ENCODE results near the gene ABHD1. TPM values are rescaled to one million over a fixed set of nuclear protein-coding genes. Genes with fewer than 3 reads are reported as not detected.

The ABHD1 gene
- total and polyA plus RNA-seq, 2 donors from 2014 or later, result 0.69 to 2.9 TPM

- H3K9me3 ChIP-seq (ENCODE audit: control insufficient read depth in 2 of 3, insufficient read depth in 1 of 3, low read length in 3 of 3), result no peaks in the 10 kb centered on the region
- DNase-seq (peak in 1 of 5 donors; percentile 51), FAIRE-seq (no peak)
- TF ChIP-seq CTCF (IDR thresholded peaks at IDR 0.05; ENCODE audit: borderline replicate concordance, extremely low read depth, insufficient read depth), result no peak
- no peak overlapping the region for H3K9ac ChIP-seq (ENCODE audit: low read length in 3 of 3)
- H3K4me1 ChIP-seq (ENCODE audit: control insufficient read depth in 2 of 3, insufficient read depth in 2 of 3, low read depth in 1 of 3, low read length in 3 of 3), result peaks cover 0 to 11% (median 7%) of the 10 kb centered on the region in 3 donors
- H3K4me3 ChIP-seq (ENCODE audit: low read length in 3 of 3), result no peak overlapping the region
- H3K27ac ChIP-seq (ENCODE audit: low read depth in 2 of 2, low read length in 2 of 2), result no peak overlapping the region
- H3K27me3 ChIP-seq (ENCODE audit: control insufficient read depth, insufficient read depth, low read length), result no peaks in the 10 kb centered on the region
- peaks cover 2 to 13% (median 6%) of the 10 kb centered on the region in 3 donors for H3K36me3 ChIP-seq (ENCODE audit: control insufficient read depth in 2 of 3, insufficient read depth in 3 of 3, low read length in 3 of 3)
- intact Hi-C loops (cut with DNase I), result no loop called here
Observed at GRCh38 chr2:27130396-27130795, 6.8 kb downstream of the ABHD1 start.

- Histone ChIP-seq H3K27me3 (ENCODE audit: control insufficient read depth, insufficient read depth, low read length) (no peaks in the 10 kb centered on the region), H3K9me3 (ENCODE audit: control insufficient read depth in 2 of 3, insufficient read depth in 1 of 3, low read length in 3 of 3) (no peaks in the 10 kb centered on the region), H3K9ac (ENCODE audit: low read length in 3 of 3) (no peak overlapping the region), H3K4me1 (ENCODE audit: control insufficient read depth in 2 of 3, insufficient read depth in 2 of 3, low read depth in 1 of 3, low read length in 3 of 3) (peaks cover 0 to 11% (median 7%) of the 10 kb centered on the region in 3 donors), H3K27ac (ENCODE audit: low read depth in 2 of 2, low read length in 2 of 2) (no peak overlapping the region), H3K36me3 (ENCODE audit: control insufficient read depth in 2 of 3, insufficient read depth in 3 of 3, low read length in 3 of 3) (peaks cover 2 to 13% (median 6%) of the 10 kb centered on the region in 3 donors), H3K4me3 (ENCODE audit: low read length in 3 of 3) (no peak overlapping the region)
- FAIRE-seq (no peak), DNase-seq (peak in 1 of 5 donors; percentile 47)
- TF ChIP-seq CTCF (IDR thresholded peaks at IDR 0.05; ENCODE audit: borderline replicate concordance, extremely low read depth, insufficient read depth), result no peak
- intact Hi-C loops (cut with DNase I), result no loop called here
Observed at GRCh38 chr2:27131429-27131828, 7.8 kb downstream of the ABHD1 start.

- TF ChIP-seq CTCF (IDR thresholded peaks at IDR 0.05; ENCODE audit: borderline replicate concordance, extremely low read depth, insufficient read depth), result no peak
- DNase-seq (peak in 1 of 5 donors; percentile 53), FAIRE-seq (no peak)
- H3K4me1 ChIP-seq (ENCODE audit: control insufficient read depth in 2 of 3, insufficient read depth in 2 of 3, low read depth in 1 of 3, low read length in 3 of 3), result peaks cover 0 to 11% (median 7%) of the 10 kb centered on the region in 3 donors
- H3K9ac ChIP-seq (ENCODE audit: low read length in 3 of 3), result peak overlapping the region; percentile 19 to 75 (median 74)
- H3K9me3 ChIP-seq (ENCODE audit: control insufficient read depth in 2 of 3, insufficient read depth in 1 of 3, low read length in 3 of 3), result no peaks in the 10 kb centered on the region
- no peak overlapping the region for H3K27ac ChIP-seq (ENCODE audit: low read depth in 2 of 2, low read length in 2 of 2)
- H3K36me3 ChIP-seq (ENCODE audit: control insufficient read depth in 2 of 3, insufficient read depth in 3 of 3, low read length in 3 of 3), result peaks cover 2 to 13% (median 6%) of the 10 kb centered on the region in 3 donors
- intact Hi-C loops (cut with DNase I), result no loop called here
- peak overlapping the region; percentile 28 to 90 (median 85) for H3K4me3 ChIP-seq (ENCODE audit: low read length in 3 of 3)
- H3K27me3 ChIP-seq (ENCODE audit: control insufficient read depth, insufficient read depth, low read length), result no peaks in the 10 kb centered on the region
Observed at GRCh38 chr2:27133195-27133875, 9.7 kb downstream of the ABHD1 start.

All from kidney (tissue), 14 donors.